LNCaP clone FGC (cell line): Measurements from ENCODE around the gene CHERP.
"Not testable (repeated sequence)": the region's sequence is repeated elsewhere in the genome, so short reads cannot be mapped to it uniquely, and the experiment has no call there.

ENCODE experiments used
- DNase-seq: peaks from one replicate; pipeline ENCODE4 v3.0.0-alpha.2; 2011; ENCODE audit warnings: low read depth
- H3K4me3 ChIP-seq: 2 replicates; pipeline ENCODE4 v1.5.1; 2011; ENCODE audit warnings: mild to moderate bottlenecking, low read depth, low read length, control low read depth
- TF ChIP-seq, protein P1 (sequence below): IDR thresholded peaks from 2 replicates; pipeline ENCODE4 v1.5.1; 2012; ENCODE audit warnings: mild to moderate bottlenecking; ENCODE audit not compliant: control insufficient read depth, insufficient read depth; ENCODE audit errors: extremely low read depth

Gene CHERP

GRCh38 chr19:16559780-16560276 is 17.6 kb upstream of the CHERP start:
- H3K4me3 ChIP-seq, result no peak overlapping the region
- no peak for DNase-seq
- TF ChIP-seq, protein P1, sequence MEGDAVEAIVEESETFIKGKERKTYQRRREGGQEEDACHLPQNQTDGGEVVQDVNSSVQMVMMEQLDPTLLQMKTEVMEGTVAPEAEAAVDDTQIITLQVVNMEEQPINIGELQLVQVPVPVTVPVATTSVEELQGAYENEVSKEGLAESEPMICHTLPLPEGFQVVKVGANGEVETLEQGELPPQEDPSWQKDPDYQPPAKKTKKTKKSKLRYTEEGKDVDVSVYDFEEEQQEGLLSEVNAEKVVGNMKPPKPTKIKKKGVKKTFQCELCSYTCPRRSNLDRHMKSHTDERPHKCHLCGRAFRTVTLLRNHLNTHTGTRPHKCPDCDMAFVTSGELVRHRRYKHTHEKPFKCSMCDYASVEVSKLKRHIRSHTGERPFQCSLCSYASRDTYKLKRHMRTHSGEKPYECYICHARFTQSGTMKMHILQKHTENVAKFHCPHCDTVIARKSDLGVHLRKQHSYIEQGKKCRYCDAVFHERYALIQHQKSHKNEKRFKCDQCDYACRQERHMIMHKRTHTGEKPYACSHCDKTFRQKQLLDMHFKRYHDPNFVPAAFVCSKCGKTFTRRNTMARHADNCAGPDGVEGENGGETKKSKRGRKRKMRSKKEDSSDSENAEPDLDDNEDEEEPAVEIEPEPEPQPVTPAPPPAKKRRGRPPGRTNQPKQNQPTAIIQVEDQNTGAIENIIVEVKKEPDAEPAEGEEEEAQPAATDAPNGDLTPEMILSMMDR, result no peak

DNA sequence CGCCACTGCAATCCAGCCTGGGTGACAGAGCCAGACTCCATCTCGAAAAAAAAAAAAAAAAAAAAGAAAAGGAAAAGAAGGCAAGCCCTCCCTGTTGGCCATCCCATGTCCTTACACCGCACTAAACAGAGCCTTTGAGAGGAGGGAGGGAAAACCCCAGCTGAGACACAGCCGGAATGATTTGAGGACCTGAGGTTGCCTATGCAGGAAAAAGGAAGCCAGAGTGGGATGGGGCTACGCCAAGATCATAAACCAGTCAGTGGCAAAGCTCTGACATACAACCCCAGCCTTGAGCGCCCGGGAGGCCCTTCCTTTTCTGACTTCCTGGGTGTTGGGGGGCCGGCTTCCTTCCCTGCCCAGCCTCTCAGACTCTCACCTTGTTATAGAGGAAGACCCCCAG is 12.5 kb upstream of the CHERP start:
- no peak for DNase-seq
- TF ChIP-seq, protein P1, result no peak

DNA sequence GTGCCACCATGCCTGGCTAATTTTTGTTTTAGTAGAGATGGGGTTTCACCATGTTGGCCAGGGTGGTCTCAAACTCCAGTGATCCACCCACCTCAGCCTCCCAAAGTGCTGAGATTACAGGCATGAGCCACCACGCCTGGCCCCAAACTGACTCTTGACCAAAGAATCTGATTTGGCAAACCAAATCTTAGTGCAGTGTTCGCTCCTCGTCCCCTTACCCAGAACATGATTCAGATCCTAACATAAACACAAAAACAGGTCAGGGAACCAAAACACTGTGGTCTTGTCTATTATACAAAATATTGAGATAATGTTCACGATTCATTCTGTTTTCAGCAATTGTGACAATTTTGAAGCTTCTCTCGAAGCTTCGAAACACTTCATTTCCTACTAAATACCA is 9.7 kb upstream of the CHERP start:
- not testable (repeated sequence) for H3K4me3 ChIP-seq, DNase-seq

More for the DNA sequence above, 12.5 kb upstream of the CHERP start:
- no peak overlapping the region for H3K4me3 ChIP-seq

DNA sequence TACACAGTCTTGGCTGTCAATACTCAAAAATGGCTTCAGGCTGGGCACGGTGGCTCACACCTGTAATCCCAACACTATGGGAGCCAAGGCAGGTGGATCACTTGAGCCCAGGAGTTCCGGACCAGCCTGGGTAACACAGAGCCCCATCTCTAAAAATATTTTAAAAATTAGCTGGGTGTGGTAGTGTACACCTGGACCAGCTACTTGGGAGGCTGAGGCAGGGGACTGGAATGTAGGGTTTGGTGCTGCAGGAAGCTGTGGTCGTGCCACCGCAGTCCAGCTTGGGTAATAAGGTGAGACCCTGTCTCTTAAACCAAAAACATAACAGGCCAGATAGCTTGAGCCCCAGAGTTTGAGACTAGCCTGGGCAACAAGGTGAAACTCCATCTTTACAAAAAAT is 6.7 kb upstream of the CHERP start:
- DNase-seq, result no peak
- TF ChIP-seq, protein P1, result no peak
- no peak overlapping the region for H3K4me3 ChIP-seq

DNA sequence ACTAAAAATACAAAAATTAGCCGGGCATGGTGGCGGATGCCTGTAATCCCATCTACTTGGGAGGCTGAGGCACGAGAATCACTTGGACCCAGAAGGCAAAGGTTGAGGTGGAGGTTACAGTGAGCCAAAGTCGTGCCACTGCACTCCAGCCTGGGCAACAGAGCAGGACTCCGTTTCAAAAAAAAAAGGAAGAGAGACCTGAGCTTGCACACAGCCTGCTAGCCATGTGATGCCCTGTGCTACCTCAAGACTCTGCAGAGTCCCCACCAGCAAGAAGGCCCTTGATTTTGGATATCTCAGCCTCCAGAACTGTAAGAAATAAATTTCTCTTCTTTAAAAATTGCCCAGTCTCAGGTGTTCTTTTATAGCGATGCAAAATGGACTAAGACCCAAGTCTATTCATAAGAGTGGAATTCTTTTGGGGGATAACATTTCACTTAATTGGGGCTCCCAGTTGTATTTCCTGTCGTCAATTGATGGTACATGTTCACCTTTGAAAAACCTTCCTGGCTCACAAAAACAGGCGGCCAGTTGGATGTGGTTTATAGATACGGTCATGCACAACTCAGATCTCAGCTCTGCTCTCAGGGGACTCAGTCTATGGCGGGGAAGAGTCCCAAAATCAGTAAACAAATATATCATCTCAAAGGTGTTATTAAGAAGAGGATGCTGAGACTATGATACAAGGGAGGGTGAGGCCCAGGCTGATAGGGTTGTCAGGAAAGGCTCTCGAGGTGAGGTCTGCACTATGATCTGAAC is 2.4 kb upstream of the CHERP start:
- no peak overlapping the region for H3K4me3 ChIP-seq
- TF ChIP-seq, protein P1, result no peak
- DNase-seq, result no peak

DNA sequence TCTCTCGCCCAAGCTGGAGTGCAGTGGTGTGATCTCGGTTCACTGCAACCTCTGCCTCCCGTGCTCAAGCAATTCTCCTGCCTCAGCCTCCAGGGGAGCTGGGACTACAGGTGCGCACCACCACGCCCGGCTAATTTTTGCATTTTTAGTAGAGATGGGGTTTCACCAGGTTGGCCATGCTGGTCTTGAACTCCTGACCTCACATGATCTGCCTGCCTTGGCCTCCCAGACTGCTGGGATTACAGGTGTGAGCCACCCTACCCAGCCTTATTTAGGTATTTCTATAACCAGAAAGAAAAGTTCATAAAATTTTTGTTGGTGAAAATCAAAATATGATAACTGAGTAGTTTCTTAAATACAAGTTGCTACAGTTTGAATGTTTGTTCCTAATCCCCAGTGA is 1.5 kb upstream of the CHERP start:
- DNase-seq, result not testable (repeated sequence)
- peak overlapping the region; percentile 75 for H3K4me3 ChIP-seq

DNA sequence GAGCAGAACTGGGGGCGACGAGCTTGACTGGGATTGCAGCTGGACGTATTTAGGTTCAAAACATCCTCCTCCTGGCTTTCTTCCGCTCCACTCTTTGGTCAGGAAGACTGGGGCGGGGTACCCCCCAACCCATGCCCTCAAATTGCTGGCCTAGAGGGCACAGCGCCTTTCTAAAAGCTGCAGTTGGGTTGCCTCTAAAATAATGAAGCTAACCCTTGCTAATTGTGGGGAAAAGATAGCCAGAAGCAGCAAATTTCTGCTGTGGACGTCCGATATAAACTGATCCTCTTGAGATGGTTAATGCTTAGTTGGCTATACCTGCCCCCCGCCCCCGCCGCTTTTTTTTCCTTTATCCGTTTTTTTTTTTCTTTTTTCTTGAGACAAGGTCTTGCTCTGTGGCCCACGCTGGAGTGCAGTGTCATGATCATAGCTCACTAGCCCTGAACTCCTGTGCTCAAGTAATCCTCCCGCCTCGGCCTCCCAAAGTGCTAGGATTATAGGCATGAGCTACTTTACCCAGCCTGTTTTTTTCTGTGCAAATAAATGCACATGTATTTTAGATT is 754 bp upstream of the CHERP start:
- no peak for DNase-seq
- H3K4me3 ChIP-seq, result peak overlapping the region; percentile 75
- TF ChIP-seq, protein P1, result no peak

GRCh38 chr19:16541526-16542044 is 652 bp downstream of the CHERP start:
- peak overlapping the region; percentile 75 for H3K4me3 ChIP-seq
- TF ChIP-seq, protein P1, result no peak
- no peak for DNase-seq
